NCI-H446 treated with DMSO at 0.1 percent for 48 hours (cell line): Measurements from ENCODE around the gene PDE6C.
"Not testable (repeated sequence)": the region's sequence is repeated elsewhere in the genome, so short reads cannot be mapped to it uniquely, and the experiment has no call there.

Experiments
- DNase-seq: peaks from one replicate; lab custom pipeline; 2025; lab: John Stamatoyannopoulos, UW

Gene PDE6C

DNA sequence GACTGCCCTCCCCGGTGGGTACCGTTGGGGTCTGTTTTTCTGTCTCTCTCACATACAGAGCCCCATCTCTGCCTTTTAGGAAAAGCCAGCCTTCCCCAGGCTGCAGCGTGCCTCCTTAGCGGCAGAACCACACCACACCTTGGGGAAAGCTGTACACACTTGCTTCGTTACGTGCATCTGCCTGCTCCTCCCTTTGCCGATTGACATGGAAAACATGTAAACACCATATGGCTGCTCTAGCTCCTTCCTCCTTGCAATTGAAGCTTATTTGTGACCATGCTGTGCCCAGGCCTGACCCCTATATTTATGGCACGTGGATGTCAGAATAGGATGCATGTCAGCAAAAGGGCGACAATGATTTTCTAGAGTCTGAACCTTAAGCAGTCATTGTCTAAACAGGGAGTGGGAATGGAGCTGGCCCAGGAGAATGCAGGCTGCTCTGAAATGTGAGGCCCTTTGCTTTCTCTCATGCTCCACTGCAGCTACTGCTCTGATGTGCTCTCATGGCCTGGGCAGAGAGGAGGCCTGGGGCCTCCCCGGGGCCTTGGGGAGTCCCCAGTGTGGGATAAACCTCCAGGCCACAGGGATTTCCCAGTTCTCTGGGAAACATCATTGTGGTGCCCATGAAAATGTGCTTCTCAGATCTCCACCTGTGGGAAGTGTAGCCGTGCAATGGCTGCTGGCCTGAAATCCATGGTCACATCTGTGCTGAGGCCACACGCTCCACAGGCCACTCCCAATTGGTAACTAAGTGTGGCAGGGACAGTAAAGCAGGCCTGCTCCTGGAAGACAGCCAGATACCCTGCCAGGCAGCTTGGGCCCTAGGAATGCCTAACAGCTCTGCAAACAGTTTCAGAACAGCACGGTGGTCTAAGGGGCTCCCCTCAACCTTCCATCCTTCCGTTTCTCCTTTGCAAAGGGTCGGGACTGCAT, 18.6 kb downstream of the PDE6C start:
- no peak for DNase-seq

DNA sequence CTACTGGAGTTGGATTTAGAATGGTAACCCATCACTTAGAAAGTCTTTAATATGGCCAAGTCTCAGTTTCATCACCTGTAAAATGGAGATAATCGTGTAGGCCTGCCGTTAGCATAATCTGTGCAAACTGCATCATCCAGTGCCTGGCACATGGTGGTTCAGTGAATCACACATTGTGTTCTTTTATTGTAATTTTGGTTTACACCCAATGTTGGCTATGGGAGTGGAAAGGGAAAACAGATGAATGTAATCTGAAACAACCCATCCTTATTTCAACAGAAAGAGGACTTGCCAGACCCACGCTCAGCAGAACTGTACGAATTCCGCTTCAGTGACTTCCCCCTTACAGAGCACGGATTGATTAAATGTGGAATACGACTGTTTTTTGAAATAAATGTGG, 27.5 kb downstream of the PDE6C start:
- DNase-seq = no peak

DNA sequence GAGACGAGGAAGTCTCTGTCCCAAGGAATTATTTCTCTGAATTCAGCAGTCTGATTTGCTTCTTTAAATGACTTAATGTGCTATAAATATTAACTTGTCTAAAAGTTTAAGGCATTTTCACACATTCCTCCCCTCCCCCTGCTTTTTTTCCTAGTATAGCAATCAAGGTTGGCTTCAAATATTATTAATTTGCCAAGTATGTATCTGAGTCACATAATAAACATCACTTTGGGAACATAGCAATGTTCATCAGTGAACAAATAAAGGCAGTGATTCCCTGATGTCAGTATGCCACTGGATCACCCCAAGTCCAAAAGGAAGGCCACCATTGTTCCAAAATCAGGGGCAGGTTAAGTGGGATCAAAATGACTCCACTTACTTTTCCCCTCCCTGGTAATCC, 40.5 kb downstream of the PDE6C start:
- no peak for DNase-seq

DNA sequence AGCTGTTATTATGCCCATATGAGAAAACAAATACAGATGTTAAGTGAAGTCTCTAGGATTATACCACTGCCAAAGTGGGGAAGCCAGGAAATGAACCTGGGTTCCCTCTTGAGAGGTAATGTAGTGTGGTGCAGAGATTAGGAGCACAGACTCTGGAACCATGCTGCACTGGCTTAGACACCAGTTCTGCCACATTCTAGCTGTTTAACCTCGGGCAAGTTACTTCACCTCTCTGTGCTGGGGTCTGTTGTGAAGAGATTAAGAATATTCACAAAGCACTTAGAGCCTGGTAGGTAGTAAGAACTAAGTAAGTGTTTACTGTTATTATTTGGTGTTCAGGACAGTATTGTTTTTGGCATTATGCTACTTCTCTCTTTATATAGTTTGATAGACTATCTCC, 41.9 kb downstream of the PDE6C start:
- DNase-seq = no peak

DNA sequence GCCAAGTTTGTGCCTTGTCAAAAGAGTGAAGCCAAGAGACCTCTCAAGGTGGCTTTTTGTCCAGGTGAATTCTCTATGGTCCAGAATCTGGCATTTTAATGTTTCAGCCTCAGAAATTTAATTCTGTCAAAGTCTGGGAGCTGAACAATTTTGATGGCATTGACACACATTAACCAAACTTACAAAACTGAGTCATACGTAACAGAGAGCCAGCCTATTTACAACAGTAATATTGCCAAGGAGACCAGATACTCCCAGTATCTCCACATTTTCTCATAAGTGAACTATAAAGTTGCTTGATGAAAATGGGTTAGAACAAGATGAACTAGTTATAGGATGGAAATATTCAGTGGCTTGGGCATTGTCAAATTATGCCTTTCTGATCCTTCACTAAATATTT, 43.8 kb downstream of the PDE6C start:
- DNase-seq = no peak

DNA sequence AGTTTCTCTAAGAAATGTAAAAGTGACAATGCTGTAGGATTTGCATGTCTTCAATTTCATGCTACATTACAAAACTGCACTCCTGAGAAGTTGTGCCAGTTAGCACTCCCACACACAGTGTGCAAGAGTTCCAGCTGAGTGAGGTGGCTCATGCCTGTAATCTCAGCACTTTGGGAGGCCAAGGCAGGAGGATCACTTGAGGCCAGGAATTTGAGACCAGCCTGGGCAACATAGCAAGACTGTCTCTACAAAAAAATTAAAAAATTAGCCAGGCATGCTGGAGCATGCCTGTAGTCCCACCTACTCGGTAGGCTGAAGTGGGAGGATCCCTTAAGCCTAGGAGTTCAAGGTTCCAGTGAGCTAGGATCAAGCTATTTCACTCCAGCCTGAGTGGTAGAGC, 45.4 kb downstream of the PDE6C start:
- DNase-seq = no peak

DNA sequence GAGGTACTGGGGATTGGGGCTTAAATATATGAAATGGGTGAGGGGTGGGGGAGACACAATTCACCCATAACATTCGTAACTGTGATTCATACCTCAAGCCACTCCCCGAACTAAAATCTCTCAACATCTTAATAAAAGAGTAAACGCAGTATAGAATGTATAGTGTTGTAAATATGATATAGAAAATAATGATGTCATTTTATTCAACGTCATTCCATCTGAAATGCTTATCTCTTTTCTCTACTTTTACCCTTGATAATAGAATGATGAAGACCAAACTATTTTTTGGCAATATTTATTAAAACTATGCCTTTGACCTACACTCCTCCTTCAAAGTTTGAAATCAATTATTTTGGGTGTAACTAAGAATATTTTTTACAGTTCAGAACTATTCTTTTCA, 53.7 kb downstream of the PDE6C start:
- DNase-seq = no peak

DNA sequence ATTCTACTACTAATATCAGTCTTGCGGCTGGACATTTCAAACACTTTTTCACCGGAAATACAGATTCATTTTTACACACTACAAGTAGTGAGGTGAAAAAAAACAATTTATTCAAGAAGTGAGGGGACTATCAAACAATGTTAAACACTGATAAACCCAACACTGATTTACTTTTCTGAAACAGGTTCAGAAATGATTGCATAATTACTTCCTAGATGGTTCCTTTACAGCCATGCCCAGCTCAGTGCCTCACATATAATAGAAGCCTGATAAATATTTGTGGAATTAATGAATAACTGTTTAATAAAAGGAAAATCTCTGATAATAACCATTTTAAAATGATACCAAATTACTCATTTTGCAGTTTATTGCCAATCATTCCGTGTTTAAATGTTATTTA, 55.5 kb downstream of the PDE6C start:
- DNase-seq = no peak

DNA sequence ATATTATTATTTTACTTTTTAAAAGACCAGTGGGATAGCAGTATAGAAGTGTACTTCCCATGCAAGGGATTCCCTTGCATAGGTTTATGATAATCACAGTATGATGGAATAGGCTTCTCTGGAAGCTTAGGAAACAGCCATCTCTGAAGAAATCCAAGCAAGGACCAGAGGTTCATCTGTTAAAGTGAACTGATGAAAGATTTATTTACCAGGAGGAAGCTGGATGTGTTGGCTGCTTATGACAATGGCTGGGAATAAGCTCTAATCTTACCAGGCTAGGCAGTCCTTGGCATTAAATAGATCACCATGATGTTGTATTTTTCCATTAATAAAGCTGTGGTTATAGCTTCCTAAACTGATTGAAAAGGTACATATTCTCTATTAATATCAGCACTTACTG, 58.0 kb downstream of the PDE6C start:
- no peak for DNase-seq

DNA sequence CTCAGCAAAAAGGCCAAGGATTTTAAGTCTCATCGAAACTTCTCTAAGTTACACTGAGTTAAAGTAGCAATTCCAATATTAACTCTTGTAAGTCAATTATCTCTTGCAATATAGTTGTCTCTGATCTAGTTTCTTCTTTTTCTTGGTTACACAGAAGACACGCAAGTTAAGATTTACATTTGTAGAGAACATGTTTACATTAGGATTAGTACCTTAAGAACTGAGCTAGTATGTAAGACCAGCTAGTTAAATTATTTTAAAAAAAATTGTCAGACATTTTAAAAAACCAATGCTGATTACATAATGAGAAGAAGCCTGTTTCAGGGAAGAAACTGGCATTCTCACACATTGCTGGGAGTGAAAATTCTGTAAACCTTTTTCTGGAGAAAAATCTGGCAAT, 58.7 kb downstream of the PDE6C start:
- DNase-seq = no peak

DNA sequence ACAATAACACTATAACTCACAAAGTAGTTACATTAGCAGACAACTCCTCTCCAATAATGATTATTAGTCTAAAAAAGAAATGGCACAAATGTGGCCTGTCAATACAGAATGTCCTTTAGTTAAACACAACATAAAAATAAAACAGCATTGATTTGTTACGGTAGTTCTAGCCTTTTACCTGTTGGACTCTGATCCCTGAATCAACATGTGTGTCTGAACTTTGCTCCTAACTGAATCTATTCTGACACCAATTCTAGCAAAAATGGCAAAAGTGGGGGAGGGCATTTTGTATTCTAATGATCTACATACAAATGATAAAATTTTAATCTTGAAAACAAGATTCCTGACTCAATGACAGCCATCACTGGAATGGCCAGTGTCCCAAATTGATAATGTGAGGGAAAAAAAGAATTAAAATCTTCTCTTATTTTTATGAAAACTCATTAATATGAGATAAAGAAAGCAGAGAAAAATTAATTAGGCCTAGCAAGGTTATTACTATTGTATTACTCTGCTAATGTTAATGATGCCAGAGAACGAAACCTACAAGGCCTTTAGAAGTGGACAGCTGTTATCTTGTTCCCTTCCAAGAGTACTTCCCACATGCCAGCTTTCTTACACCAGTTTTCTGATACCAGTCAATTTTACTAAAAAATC, 59.8 kb downstream of the PDE6C start:
- no peak for DNase-seq

DNA sequence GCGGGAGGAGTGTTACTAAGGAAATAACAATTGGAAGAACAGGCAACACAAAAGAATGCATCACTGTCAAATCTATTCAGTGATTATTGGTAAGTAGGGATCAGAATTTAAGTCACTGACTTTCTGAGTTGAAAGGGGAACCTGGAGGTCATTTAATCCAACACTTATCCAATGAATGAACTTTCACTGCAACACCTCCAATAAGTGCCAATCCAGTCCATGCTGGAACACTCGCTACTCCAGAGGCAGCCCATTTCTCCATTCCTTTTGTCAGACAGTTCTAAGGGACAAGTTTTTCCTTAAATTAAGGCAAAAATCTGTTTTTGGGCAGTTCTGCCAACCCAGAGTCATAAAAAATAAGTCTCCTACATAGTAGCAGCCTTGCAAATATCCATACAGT, 60.6 kb downstream of the PDE6C start:
- DNase-seq = no peak

DNA sequence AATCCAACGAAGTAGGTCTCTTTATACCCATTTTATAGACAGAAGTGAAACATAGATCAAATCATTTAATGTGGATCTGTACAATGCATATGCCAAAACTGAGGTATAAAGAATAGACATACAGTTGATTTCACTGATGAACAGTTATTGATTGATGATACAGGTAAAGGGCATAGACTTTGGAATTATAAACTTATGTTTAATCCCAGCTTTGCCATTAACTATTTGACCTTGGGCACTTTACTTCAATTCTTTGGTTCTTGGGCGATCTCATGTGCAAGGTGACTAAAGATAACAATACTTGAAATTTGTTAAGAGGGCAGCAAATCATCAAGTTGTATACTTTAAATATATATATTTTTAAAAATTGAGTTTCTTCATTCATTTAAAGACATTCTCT, 61.5 kb downstream of the PDE6C start:
- DNase-seq = no peak

DNA sequence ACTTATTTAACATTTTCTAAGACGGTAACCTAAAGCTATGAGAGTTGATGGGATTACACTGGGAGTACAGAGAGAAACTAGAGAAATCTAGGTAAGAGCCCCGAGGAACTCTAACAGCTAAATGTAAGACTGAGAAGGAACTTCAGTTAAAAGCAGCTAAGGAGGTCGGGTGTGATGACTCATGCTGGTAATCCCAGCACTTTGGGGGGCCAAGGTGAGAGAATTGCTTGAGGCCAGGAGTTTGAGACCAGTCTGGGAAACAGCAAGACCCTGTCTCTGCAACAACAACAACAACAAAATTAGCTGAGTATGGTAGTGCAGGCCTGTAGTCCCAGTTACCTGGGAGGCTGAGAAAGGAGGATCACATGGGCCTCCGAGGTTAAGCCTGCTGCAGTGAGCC, 66.0 kb downstream of the PDE6C start:
- no peak for DNase-seq

DNA sequence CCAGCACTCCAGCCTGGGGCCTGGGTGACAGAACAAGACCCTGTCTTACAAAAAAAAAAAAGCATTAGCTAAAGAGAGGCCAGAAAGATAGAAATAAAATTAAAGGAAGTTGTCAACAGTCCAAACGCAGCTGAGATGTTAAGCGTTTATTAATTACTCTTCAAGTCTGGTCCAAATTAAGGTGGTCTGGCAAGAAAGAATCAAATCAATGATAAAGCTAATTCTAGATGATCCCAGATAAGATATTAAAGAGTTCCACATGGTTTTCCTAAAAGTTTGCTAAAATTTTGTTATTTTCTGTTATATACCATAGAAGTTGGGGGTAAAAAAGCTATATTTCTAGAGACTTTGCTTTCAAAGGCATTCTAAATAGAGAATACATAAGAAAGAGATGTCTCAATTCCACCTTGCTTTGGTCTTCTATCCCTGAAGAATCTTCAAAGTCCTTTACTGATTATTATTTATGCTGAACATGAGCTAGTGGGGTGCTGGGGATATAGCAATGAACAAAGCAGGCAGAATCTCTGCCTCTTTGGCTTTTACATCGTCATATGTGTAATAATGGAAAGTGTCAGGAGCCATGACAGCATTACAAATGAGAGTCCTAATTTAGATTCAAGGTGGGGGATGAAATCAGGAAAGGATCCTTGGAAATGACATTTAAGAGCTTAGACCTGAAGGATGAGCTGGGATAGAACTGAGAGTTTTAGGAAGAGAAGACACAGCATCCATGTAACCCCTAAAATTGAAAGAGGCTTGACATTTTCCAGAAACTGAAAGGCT, 66.7 kb downstream of the PDE6C start:
- DNase-seq = no peak

DNA sequence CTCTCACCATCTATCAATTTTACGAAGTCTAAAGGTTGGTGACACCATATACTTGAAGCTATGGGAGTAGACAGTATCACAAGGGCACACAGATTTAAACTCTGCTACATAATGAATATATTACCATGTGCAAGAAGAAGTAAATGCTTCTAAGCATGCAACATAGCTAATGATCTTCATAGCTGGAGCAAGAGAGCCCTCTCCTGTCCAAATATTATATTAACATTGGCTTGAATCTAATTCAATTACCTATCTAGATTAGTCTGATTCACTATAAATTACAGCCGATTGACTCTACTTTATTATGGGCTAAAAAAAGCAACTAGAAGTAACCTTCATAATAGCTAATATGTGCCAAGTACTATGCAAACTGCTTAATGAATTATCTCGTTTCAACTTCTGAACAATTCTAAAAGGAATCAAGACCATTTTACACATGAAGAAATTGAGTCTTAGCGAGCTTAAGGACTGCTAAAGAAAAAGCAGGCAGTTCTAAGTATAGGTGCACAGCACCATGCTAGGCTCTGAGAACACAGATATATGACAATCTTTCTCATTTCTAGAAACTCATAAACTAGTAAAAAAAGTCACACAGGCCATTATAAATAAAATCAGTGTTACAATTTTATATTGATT, 68.2 kb downstream of the PDE6C start:
- peak; percentile 7 for DNase-seq

DNA sequence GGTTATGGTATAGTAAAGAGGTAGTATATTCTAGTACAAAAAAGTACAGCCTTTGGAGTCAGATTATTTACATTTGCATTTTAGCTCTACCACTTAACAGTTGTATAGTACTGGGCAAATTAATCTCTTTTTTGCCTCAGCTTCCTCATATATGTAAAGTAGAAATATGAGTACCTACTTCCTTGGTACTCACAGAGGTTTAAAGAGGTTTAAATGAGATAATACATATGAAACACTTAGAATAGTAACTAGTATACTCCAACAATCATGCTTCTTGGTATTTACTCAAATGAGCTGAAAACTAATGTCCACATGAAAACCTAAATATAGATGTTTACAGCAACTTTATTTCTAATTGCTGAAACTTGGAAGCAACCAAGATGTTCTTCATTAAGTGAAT, 75.4 kb downstream of the PDE6C start:
- no peak for DNase-seq

DNA sequence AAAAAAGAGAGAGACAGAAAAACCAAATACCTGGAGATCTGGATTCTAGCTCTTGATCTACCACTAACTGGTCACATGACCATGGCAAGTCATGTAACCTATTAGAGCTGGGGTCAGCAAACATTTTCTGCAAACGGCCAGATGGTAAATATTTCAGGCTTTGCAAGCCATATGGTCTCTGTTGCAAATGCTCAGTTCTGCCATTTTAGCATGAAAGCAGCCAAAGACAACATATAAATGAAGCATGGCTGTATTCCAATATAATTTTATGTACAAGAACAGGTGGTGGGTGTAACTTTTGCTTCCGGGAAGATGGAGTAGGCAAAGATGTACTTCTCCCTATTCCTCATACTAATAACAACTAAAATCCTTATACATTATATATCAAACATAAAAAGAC, 83.4 kb downstream of the PDE6C start:
- DNase-seq = peak; percentile 73

DNA sequence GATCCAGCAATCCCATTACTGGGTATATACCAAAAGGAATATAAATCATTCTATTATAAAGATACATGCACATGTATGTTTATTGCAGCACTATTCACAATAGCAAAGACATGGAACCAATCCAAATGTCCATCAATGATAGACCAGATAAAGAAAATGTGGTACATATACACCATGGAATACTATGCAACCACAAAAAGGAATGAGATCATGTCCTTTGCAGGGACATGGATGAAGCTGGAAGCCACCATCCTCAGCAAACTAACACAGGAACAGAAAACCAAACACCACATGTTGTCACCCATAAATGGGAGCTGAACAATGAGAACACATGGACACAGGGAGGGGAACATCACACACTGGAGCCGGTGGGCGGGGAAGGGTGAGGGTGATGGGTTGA, 84.2 kb downstream of the PDE6C start:
- DNase-seq = not testable (repeated sequence)

DNA sequence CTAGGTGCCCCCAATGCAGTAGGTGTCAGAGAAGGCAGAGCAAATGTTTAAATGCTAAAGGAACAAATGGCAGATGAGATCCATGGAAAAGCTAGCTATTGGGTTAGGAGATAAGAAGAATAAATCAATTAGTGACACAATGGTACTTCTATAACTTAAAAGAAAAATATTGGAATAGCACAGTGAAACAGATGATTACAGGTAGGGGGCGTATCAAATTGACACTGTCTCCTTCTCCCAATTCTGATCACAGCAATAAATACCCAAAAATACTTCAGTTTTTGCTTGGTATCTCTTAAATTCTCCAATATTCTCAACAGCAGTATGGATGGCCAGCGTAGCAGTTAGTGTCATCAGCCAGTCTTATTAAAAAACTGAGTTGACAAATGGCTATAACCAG, 84.9 kb downstream of the PDE6C start:
- DNase-seq = no peak

DNA sequence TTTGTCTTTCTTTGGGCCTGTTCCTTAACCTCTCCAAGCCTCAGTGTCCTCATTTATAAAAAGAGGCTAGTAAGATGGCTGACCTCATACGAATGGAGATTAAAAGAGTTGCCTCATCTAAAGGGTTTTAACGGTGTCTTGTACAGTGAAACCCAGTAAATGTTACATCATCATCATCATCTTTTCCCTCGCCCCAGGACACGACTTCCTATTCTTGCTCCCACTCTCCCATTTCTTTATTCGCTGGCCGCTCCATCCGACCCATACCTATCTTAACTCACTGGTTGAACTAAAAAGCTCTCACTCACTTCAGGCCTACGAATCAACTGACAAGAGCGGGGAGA, 89.5 kb downstream of the PDE6C start:
- DNase-seq = no peak

DNA sequence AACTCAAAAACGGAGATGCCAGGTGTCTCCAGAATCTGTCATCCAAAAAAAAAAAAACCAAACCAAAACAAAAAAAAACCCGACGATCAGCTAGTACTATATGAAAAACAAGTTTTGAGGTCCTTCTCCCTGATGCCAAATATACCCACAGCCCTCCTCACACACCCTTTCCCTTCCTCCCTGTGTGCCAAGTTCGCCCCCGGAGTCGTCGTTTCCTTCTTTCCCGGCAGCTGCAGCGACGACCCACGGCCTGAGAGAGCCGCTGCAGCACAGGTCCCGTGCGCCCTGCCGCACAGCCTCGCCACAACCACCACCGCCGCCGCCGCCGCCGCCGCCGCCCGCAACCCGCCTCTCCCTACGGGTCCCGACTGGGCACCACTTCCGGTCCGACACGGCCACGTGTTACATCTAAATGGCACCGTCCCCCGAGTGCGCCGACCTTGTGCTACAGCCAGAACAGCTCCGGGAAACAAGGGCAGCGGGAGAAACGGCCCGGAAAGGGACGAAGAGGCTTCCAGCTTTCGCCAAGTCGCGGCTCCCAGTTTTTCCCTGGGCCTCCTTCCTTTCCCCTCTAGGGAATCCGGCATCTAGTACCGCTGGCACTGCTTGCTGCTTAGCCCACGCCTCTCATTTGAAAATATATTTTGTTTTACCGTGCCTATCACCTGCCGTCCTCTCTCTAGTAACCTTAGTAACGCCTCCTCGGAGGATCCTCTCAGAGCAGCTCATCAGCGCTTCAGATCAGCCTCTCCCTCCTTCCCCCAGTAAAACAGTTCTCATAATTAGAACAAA, 90.1 kb downstream of the PDE6C start, which contains the start of gene FRA10AC1:
Gene FRA10AC1, minus strand, starts transcription at position 383 of the 792 bp plus-strand sequence. CDS start 2,486 bp downstream, outside the sequence.
- DNase-seq = peak; percentile 69
